Measurements from ENCODE around the gene ZNF846. TPM values are rescaled to one million over a fixed set of nuclear protein-coding genes. Genes with fewer than 3 reads are reported as not detected.
A peak's percentile ranks its signal among the peaks of the same experiment; 100 is the strongest.

ZNF846 gene
- polyA plus RNA-seq, 1 of the 3 experiments (the other 2 are of a cell fraction) = 6.7 TPM

DNA sequence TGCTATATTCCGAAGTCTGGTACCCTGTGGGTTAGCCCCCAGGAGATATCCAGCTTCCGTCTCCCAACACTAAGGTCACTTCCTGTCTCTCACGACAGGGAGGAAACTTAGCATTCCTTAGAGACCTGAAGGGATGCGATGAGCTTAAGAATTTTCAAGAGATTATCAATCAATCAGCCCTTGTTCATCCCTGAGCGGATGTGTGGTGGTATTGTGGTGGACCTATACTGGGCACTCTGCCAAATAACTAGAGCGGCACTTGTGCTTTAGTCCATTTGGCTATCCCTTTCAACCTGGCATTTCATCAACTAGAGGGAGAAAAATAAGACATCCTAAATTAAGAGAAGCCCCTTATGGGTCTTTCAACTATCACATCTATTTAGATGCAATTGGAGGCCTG lies 62.7 kb downstream of the ZNF846 start:
- H2AFZ ChIP-seq (ENCODE audit: low read depth) = no peak overlapping the region

GRCh38 chr19:9702186-9702585 lies 66.4 kb downstream of the ZNF846 start:
- H3K4me2 ChIP-seq = peak overlapping the region; percentile 47; the same call in 1 of the 2 replicates
- no peak for DNase-seq
- no peaks in the 10 kb centered on the region for H4K20me1 ChIP-seq (ENCODE audit: insufficient read depth)
- H3F3A ChIP-seq (replicated peaks; ENCODE audit: insufficient read depth) = no peaks in the 10 kb centered on the region
- no peaks in the 10 kb centered on the region for H3K4me1 ChIP-seq (ENCODE audit: control insufficient read depth in 1 of 2, insufficient read depth in 2 of 2, low read depth in 1 of 2, low read length in 1 of 2)
- WGBS (ENCODE audit: low lambda C conversion rate) = 38% methylated on average over 6 of the region's 6 CpGs
- CTCF ChIA-PET = no interaction called here
- no peak overlapping the region for H3K27ac ChIP-seq (ENCODE audit: low read depth in 2 of 2, low read length in 1 of 2)
- H2AFZ ChIP-seq (ENCODE audit: low read depth) = no peak overlapping the region
- POLR2A ChIA-PET = no interaction called here
- no peaks in the 10 kb centered on the region for H3K27me3 ChIP-seq (ENCODE audit: insufficient read depth)
- no peak overlapping the region for H3K4me3 ChIP-seq (ENCODE audit: low read depth in 2 of 2, low read length in 1 of 2)
- no peaks in the 10 kb centered on the region for H3K36me3 ChIP-seq (replicated peaks in 1 of 2; ENCODE audit: control insufficient read depth in 1 of 2, insufficient read depth in 2 of 2, low read length in 1 of 2)
- no peak overlapping the region for H3K9ac ChIP-seq
- H3K9me2 ChIP-seq = no peaks in the 10 kb centered on the region
- TF ChIP-seq, protein P1, sequence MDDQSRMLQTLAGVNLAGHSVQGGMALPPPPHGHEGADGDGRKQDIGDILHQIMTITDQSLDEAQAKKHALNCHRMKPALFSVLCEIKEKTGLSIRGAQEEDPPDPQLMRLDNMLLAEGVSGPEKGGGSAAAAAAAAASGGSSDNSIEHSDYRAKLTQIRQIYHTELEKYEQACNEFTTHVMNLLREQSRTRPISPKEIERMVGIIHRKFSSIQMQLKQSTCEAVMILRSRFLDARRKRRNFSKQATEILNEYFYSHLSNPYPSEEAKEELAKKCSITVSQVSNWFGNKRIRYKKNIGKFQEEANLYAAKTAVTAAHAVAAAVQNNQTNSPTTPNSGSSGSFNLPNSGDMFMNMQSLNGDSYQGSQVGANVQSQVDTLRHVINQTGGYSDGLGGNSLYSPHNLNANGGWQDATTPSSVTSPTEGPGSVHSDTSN (IDR thresholded peaks at IDR 0.05) = no peak
- TF ChIP-seq EZH2phosphoT487 (IDR thresholded peaks at IDR 0.05; ENCODE audit: borderline replicate concordance, low read depth) = no peak
- no peaks in the 10 kb centered on the region for H3K9me3 ChIP-seq
- no peaks in the 10 kb centered on the region for H3K79me2 ChIP-seq (ENCODE audit: insufficient read depth)

More for the DNA sequence above, 62.7 kb downstream of the ZNF846 start:
- no peak overlapping the region for H3K9ac ChIP-seq
- no peak overlapping the region for H3K27ac ChIP-seq (ENCODE audit: low read depth in 2 of 2, low read length in 1 of 2)
- H3K36me3 ChIP-seq (replicated peaks in 1 of 2; ENCODE audit: control insufficient read depth in 1 of 2, insufficient read depth in 2 of 2, low read length in 1 of 2) = no peaks in the 10 kb centered on the region
- no peak overlapping the region for H3K4me2 ChIP-seq
- TF ChIP-seq TEAD4 (IDR thresholded peaks at IDR 0.05; ENCODE audit: borderline replicate concordance, insufficient read depth) (no peak), FOSL2 (IDR thresholded peaks at IDR 0.05; ENCODE audit: borderline replicate concordance, low read depth) (no peak), RFX5 (IDR thresholded peaks at IDR 0.05; ENCODE audit: low read length) (no peak), TCF12 (IDR thresholded peaks at IDR 0.05) (no peak), RCOR1 (IDR thresholded peaks at IDR 0.05; ENCODE audit: low read length) (no peak), FOXM1 (IDR thresholded peaks at IDR 0.05; ENCODE audit: low read depth) (no peak), POLR2AphosphoS5 (IDR thresholded peaks at IDR 0.05; ENCODE audit: low read depth, low read length) (no peak), EZH2phosphoT487 (IDR thresholded peaks at IDR 0.05; ENCODE audit: borderline replicate concordance, low read depth) (no peak), JUND (IDR thresholded peaks at IDR 0.05) (no peak)
- TF ChIP-seq, protein P1 (IDR thresholded peaks at IDR 0.05) = no peak
- ChIA-PET POLR2A (no interaction called here), CTCF (interaction anchor here (0.8 kb wide), 1 partner anchor 80 kb away, joined by 3 read pairs; no protein-coding TSS in a partner anchor)
- no peaks in the 10 kb centered on the region for H3K4me1 ChIP-seq (ENCODE audit: control insufficient read depth in 1 of 2, insufficient read depth in 2 of 2, low read depth in 1 of 2, low read length in 1 of 2)
- H3K9me2 ChIP-seq = no peaks in the 10 kb centered on the region
- DNase-seq = no peak
- no peaks in the 10 kb centered on the region for H3K79me2 ChIP-seq (ENCODE audit: insufficient read depth)
- H4K20me1 ChIP-seq (ENCODE audit: insufficient read depth) = no peaks in the 10 kb centered on the region
- no peaks in the 10 kb centered on the region for H3F3A ChIP-seq (replicated peaks; ENCODE audit: insufficient read depth)
- H3K9me3 ChIP-seq = no peaks in the 10 kb centered on the region
- WGBS (ENCODE audit: low lambda C conversion rate) = 9% methylated on average over 4 of the region's 6 CpGs
- no peaks in the 10 kb centered on the region; the same call in 1 of the 2 replicates for H3K27me3 ChIP-seq (ENCODE audit: insufficient read depth)
- no peak overlapping the region for H3K4me3 ChIP-seq (ENCODE audit: low read depth in 2 of 2, low read length in 1 of 2)

Other genes with a start within 250 kb of the ZNF846 start
- 2.4 and 3.5 TPM in 2 replicates for gene ZNF426, start 230.1 kb downstream of the ZNF846 start, polyA plus RNA-seq (2012; rRNA removed)
- gene ZNF121, start 184.2 kb downstream of the ZNF846 start, polyA plus RNA-seq (2012; rRNA removed) = 1.8 and 2.8 TPM in 2 replicates
- gene ZNF561, start 147.5 kb downstream of the ZNF846 start, polyA plus RNA-seq (2012; rRNA removed) = 18.0 and 28.1 TPM in 2 replicates
- 3.1 and 4.7 TPM in 2 replicates for gene ZNF562, start 93.6 kb downstream of the ZNF846 start, polyA plus RNA-seq (2012; rRNA removed)
- 27.1 and 30.5 TPM in 2 replicates for gene FBXL12, start 50.3 kb upstream of the ZNF846 start, polyA plus RNA-seq (2012; rRNA removed)
- 2,269 and 2,602 TPM in 2 replicates for gene UBL5, start 59.2 kb upstream of the ZNF846 start, polyA plus RNA-seq (2012; rRNA removed)
- gene PIN1, start 66.6 kb upstream of the ZNF846 start, polyA plus RNA-seq (2012; rRNA removed) = 148 and 152 TPM in 2 replicates
- gene OLFM2, start 167.8 kb upstream of the ZNF846 start, polyA plus RNA-seq (2012; rRNA removed) = 8.2 and 10.7 TPM in 2 replicates
- gene COL5A3, start 241.8 kb upstream of the ZNF846 start, polyA plus RNA-seq (2012; rRNA removed) = under 0.01 and 0.02 TPM in 2 replicates
- gene RDH8, start 244.7 kb upstream of the ZNF846 start, polyA plus RNA-seq (2012; rRNA removed) = 0.03 TPM in 1 of 2 replicates, not detected in the other

All from SK-N-SH (cell line).